Caco-2 (cell line): ENCODE data around the gene CD300A. TPM values are rescaled to one million over a fixed set of nuclear protein-coding genes. Genes with fewer than 3 reads are reported as not detected.

ENCODE experiments used
- BruUV-seq: library from RNA; stranded (reverse); fragments of 400-500 nt; replicated peaks from 2 replicates; lab custom pipeline; 2021; lab: Mats Ljungman, UMichigan
- CTCF ChIA-PET: fragments of 300-600 bp; sonication (Branson Sonifier 250); formaldehyde crosslinking; loops from one replicate; lab custom pipeline; 2022; ENCODE audit warnings: antibody characterized with exemption; lab: Charles Lee
- POLR2A ChIA-PET: fragments of 300-600 bp; sonication (Branson Sonifier 250); formaldehyde crosslinking; loops from one replicate; lab custom pipeline; 2022; ENCODE audit warnings: antibody characterized with exemption; lab: Charles Lee
- DNase-seq, 2 experiments: peaks; one replicate each; pipeline versions ENCODE4 v3.0.0 to v3.0.0-alpha.2; 2020 to 2022
- H3K27me3 ChIP-seq: replicated peaks from 2 replicates; pipeline ENCODE4 v1.6.0; 2011; ENCODE audit warnings: low read length; ENCODE audit not compliant: control insufficient read depth, insufficient read depth
- H3K36me3 ChIP-seq: 2 replicates; pipeline ENCODE4 v1.5.1; 2011; ENCODE audit warnings: low read length; ENCODE audit not compliant: control insufficient read depth, insufficient read depth
- H3K4me1 ChIP-seq: fragments of 250-450 bp; sonication (Bioruptor Pico); 2 replicates; pipeline ENCODE4 v1.5.1; 2020; ENCODE audit warnings: mild to moderate bottlenecking
- H3K4me3 ChIP-seq: 2 replicates; pipeline ENCODE4 v1.5.1; 2011; ENCODE audit warnings: low read depth, mild to moderate bottlenecking, control low read depth, low read length
- H3K9me3 ChIP-seq: fragments of 250-450 bp; sonication (Bioruptor Pico); 2 replicates; pipeline ENCODE4 v1.5.1; 2020; ENCODE audit warnings: mild to moderate bottlenecking, moderate library complexity
- H3K27ac Mint-ChIP-seq: one replicate; pipeline ENCODE4 v1.8.0; 2022; ENCODE audit warnings: mixed read lengths; ENCODE audit not compliant: unreplicated experiment
- H3K27me3 Mint-ChIP-seq: one replicate; pipeline ENCODE4 v1.8.0; 2022; ENCODE audit warnings: mixed read lengths; ENCODE audit not compliant: insufficient read depth, unreplicated experiment
- H3K36me3 Mint-ChIP-seq: one replicate; pipeline ENCODE4 v1.8.0; 2022; ENCODE audit warnings: mild to moderate bottlenecking, mixed read lengths; ENCODE audit not compliant: insufficient read depth, unreplicated experiment
- H3K4me1 Mint-ChIP-seq: one replicate; pipeline ENCODE4 v1.8.0; 2022; ENCODE audit warnings: low read depth, mixed read lengths; ENCODE audit not compliant: unreplicated experiment
- H3K4me3 Mint-ChIP-seq: one replicate; pipeline ENCODE4 v1.8.0; 2022; ENCODE audit warnings: mild to moderate bottlenecking, moderate library complexity, mixed read lengths; ENCODE audit not compliant: unreplicated experiment
- H3K9me3 Mint-ChIP-seq: one replicate; pipeline ENCODE4 v1.8.0; 2022; ENCODE audit warnings: mixed read lengths; ENCODE audit not compliant: unreplicated experiment
- CTCF ChIP-seq, 2 experiments: fragments of 200-600 bp in 1 of 2; IDR thresholded peaks; 1 replicate in 1 of 2; 2 replicates in 1 of 2; pipeline versions ENCODE4 v1.5.1 to v1.8.0; 2011 to 2022; ENCODE audit warnings: antibody characterized with exemption in 1 of 2, control low read depth in 1 of 2, inconsistent platforms in 1 of 2, low read depth in 1 of 2, low read length in 1 of 2, mild to moderate bottlenecking in 1 of 2, moderate library complexity in 1 of 2; ENCODE audit not compliant: insufficient read depth in 1 of 2, severe bottlenecking in 1 of 2, unreplicated experiment in 1 of 2
- intact Hi-C: fragments of 100-400 bp; cut with micrococcal nuclease; formaldehyde crosslinking; loops from one replicate; pipeline ENCODE4 v1.10.0; 2022; ENCODE audit not compliant: unreplicated experiment
- total RNA-seq: library from RNA; stranded (reverse); gene quantifications from 2 replicates; pipeline ENCODE4 v1.2.3, GENCODE V29; 2022

The CD300A gene
- total RNA-seq, 1 experiment from 2014 or later, result not detected

- Mint-ChIP-seq H3K4me1 (no peaks in the 10 kb centered on the region), H3K4me3 (no peak overlapping the region), H3K9me3 (peaks cover 18% of the 10 kb centered on the region), H3K27ac (no peak overlapping the region), H3K27me3 (peaks cover 21% of the 10 kb centered on the region), H3K36me3 (no peaks in the 10 kb centered on the region)
- DNase-seq, result no peak
- CTCF ChIA-PET, result no interaction called here
- no TSS peak for BruUV-seq
- POLR2A ChIA-PET, result no interaction called here
- H3K4me3 ChIP-seq, result no peak overlapping the region
- peaks cover 8% of the 10 kb centered on the region; the same call in 1 of the 2 replicates for H3K9me3 ChIP-seq
- H3K27me3 ChIP-seq, result peaks cover 1% of the 10 kb centered on the region; the same call in 1 of the 2 replicates
- intact Hi-C loops, result no loop called here
- no peaks in the 10 kb centered on the region for H3K36me3 ChIP-seq
- H3K4me1 ChIP-seq, result no peaks in the 10 kb centered on the region
- TF ChIP-seq CTCF (IDR thresholded peaks at IDR 0.05; ENCODE audit: insufficient read depth in 1 of 2, low read depth in 1 of 2, low read length in 1 of 2, severe bottlenecking in 1 of 2, unreplicated experiment in 1 of 2), result no peak
Measured at GRCh38 chr17:74520790-74521480, 54.5 kb downstream of the CD300A start.

- no peak overlapping the region for H3K4me3 ChIP-seq
- BruUV-seq, result no TSS peak
- H3K9me3 Mint-ChIP-seq, result peaks cover 18% of the 10 kb centered on the region
- no peak for TF ChIP-seq CTCF (IDR thresholded peaks at IDR 0.05; ENCODE audit: insufficient read depth in 1 of 2, low read depth in 1 of 2, low read length in 1 of 2, severe bottlenecking in 1 of 2, unreplicated experiment in 1 of 2)
- no peak overlapping the region for H3K4me3 Mint-ChIP-seq
- intact Hi-C loops, result no loop called here
- no peaks in the 10 kb centered on the region for H3K4me1 Mint-ChIP-seq
- no peak for DNase-seq
- H3K27me3 Mint-ChIP-seq, result peaks cover 18% of the 10 kb centered on the region
- peaks cover 1% of the 10 kb centered on the region; the same call in 1 of the 2 replicates for H3K27me3 ChIP-seq
- H3K9me3 ChIP-seq, result peaks cover 8% of the 10 kb centered on the region; the same call in 1 of the 2 replicates
- no peaks in the 10 kb centered on the region for H3K36me3 Mint-ChIP-seq
- ChIA-PET POLR2A (no interaction called here), CTCF (no interaction called here)
- no peak overlapping the region for H3K27ac Mint-ChIP-seq
- no peaks in the 10 kb centered on the region for H3K36me3 ChIP-seq
- no peaks in the 10 kb centered on the region for H3K4me1 ChIP-seq
Measured at GRCh38 chr17:74521701-74522201, 55.3 kb downstream of the CD300A start.

GRCh38 chr17:74522381-74523105 is 56.1 kb downstream of the CD300A start:
- ChIA-PET POLR2A (no interaction called here), CTCF (no interaction called here)
- no TSS peak for BruUV-seq
- H3K4me1 Mint-ChIP-seq, result no peaks in the 10 kb centered on the region
- H3K4me1 ChIP-seq, result no peaks in the 10 kb centered on the region
- intact Hi-C loops, result no loop called here
- H3K4me3 Mint-ChIP-seq, result no peak overlapping the region
- H3K36me3 ChIP-seq, result no peaks in the 10 kb centered on the region
- H3K9me3 Mint-ChIP-seq, result peaks cover 18% of the 10 kb centered on the region
- no peak overlapping the region for H3K27ac Mint-ChIP-seq
- H3K9me3 ChIP-seq, result peaks cover 8% of the 10 kb centered on the region; the same call in 1 of the 2 replicates
- H3K4me3 ChIP-seq, result no peak overlapping the region
- peaks cover 1% of the 10 kb centered on the region; the same call in 1 of the 2 replicates for H3K27me3 ChIP-seq
- no peak for DNase-seq
- TF ChIP-seq CTCF (IDR thresholded peaks at IDR 0.05; ENCODE audit: insufficient read depth in 1 of 2, low read depth in 1 of 2, low read length in 1 of 2, severe bottlenecking in 1 of 2, unreplicated experiment in 1 of 2), result no peak
- H3K27me3 Mint-ChIP-seq, result peaks cover 22% of the 10 kb centered on the region
- H3K36me3 Mint-ChIP-seq, result no peaks in the 10 kb centered on the region
